Measurements from ENCODE around the gene ZMYM2.

ZMYM2 gene

DNA sequence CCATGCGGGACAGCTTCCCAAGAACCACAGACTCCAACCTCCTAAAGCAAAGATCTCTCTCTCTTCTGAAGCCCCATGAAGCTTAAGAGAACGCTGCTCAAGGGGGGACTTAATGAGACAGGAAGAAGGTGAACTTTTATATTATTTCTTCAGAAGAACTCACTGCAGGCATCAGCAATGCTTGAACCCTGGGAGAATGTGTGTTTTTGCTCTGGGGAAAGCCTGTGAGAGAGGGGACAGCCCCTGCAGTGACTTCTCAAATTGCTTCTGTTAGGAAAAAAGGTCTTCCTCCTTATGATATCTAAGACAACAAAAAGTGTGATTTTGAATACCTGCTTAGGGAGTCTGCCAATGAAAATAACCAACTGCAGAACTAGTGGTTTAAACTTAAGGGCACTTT lies 179.3 kb downstream of the ZMYM2 start:
- Histone ChIP-seq H3K9ac (ENCODE audit: low read depth, low read length) (no peak overlapping the region), H3K4me1 (ENCODE audit: insufficient read depth, low read length) (no peaks in the 10 kb centered on the region), H3K27ac (ENCODE audit: low read length) (no peak overlapping the region), H4K20me1 (ENCODE audit: insufficient read depth, low read length) (no peaks in the 10 kb centered on the region), H3K4me3 (ENCODE audit: low read depth in 1 of 2, low read length in 2 of 2) (no peak overlapping the region), H2AFZ (ENCODE audit: low read depth, low read length) (no peak overlapping the region), H3K79me2 (ENCODE audit: insufficient read depth, low read length) (no peaks in the 10 kb centered on the region), H3K4me2 (ENCODE audit: insufficient read depth, low read length) (no peak overlapping the region), H3K27me3 (ENCODE audit: insufficient read depth, low read length, poor library complexity) (peaks cover 4% of the 10 kb centered on the region), H3K36me3 (ENCODE audit: insufficient read depth, low read length) (no peaks in the 10 kb centered on the region), H3K9me3 (ENCODE audit: insufficient read depth, low read length, severe bottlenecking) (no peaks in the 10 kb centered on the region)
- DNase-seq (no peak), ATAC-seq (ENCODE audit: insufficient read depth, low read depth) (no peak)
- TF ChIP-seq EZH2 (IDR thresholded peaks at IDR 0.05; ENCODE audit: borderline replicate concordance, low read depth, low read length, severe bottlenecking): no peak
- TF ChIP-seq, protein P1, sequence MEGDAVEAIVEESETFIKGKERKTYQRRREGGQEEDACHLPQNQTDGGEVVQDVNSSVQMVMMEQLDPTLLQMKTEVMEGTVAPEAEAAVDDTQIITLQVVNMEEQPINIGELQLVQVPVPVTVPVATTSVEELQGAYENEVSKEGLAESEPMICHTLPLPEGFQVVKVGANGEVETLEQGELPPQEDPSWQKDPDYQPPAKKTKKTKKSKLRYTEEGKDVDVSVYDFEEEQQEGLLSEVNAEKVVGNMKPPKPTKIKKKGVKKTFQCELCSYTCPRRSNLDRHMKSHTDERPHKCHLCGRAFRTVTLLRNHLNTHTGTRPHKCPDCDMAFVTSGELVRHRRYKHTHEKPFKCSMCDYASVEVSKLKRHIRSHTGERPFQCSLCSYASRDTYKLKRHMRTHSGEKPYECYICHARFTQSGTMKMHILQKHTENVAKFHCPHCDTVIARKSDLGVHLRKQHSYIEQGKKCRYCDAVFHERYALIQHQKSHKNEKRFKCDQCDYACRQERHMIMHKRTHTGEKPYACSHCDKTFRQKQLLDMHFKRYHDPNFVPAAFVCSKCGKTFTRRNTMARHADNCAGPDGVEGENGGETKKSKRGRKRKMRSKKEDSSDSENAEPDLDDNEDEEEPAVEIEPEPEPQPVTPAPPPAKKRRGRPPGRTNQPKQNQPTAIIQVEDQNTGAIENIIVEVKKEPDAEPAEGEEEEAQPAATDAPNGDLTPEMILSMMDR (IDR thresholded peaks at IDR 0.05; ENCODE audit: borderline replicate concordance, extremely low read depth, low read length, poor library complexity, severe bottlenecking): no peak

DNA sequence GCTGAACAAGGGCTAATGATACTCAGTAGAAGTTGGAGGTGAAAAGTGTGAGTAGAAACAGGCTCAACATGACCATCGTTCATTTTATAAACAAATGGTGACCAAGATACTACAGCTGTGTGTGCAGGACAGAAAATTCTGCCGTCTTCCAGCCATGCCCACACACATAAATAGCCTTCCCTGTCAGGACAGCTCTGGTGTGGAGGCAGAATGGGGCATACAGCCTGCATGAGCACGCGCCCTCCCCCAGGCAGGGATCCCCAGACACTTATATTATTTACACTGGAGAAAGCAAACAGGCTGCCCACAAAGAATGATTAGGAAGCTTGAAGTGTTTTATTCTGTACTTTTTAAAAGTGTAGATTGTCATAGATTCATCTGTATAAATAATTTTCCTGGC lies 182.0 kb downstream of the ZMYM2 start:
- Histone ChIP-seq H3K4me1 (ENCODE audit: insufficient read depth, low read length) (no peaks in the 10 kb centered on the region), H2AFZ (ENCODE audit: low read depth, low read length) (no peak overlapping the region), H3K79me2 (ENCODE audit: insufficient read depth, low read length) (no peaks in the 10 kb centered on the region), H3K36me3 (ENCODE audit: insufficient read depth, low read length) (no peaks in the 10 kb centered on the region), H4K20me1 (ENCODE audit: insufficient read depth, low read length) (no peaks in the 10 kb centered on the region), H3K9ac (ENCODE audit: low read depth, low read length) (no peak overlapping the region), H3K9me3 (ENCODE audit: insufficient read depth, low read length, severe bottlenecking) (no peaks in the 10 kb centered on the region), H3K27me3 (ENCODE audit: insufficient read depth, low read length, poor library complexity) (peaks cover 4% of the 10 kb centered on the region), H3K27ac (ENCODE audit: low read length) (no peak overlapping the region), H3K4me2 (ENCODE audit: insufficient read depth, low read length) (no peak overlapping the region), H3K4me3 (ENCODE audit: low read depth in 1 of 2, low read length in 2 of 2) (no peak overlapping the region)
- DNase-seq (no peak), ATAC-seq (ENCODE audit: insufficient read depth, low read depth) (no peak)
- TF ChIP-seq EZH2 (IDR thresholded peaks at IDR 0.05; ENCODE audit: borderline replicate concordance, low read depth, low read length, severe bottlenecking): no peak
- TF ChIP-seq, protein P1 (IDR thresholded peaks at IDR 0.05; ENCODE audit: borderline replicate concordance, extremely low read depth, low read length, poor library complexity, severe bottlenecking): no peak
